Neutrophil (primary cell): ENCODE measurements around the gene CDK4.
A peak's percentile ranks its signal among the peaks of the same experiment; 100 is the strongest.

ENCODE experiments used
- H3K27ac ChIP-seq: fragments of 200-600 bp; sonication (generic); 2 replicates; pipeline ENCODE4 v1.5.1; 2016; ENCODE audit warnings: mild to moderate bottlenecking, moderate library complexity
- H3K27me3 ChIP-seq: fragments of 200-600 bp; sonication (generic); 2 replicates; pipeline ENCODE4 v1.6.0; 2016; ENCODE audit warnings: mild to moderate bottlenecking
- H3K36me3 ChIP-seq: fragments of 200-600 bp; sonication (generic); 2 replicates; pipeline ENCODE4 v1.5.1; 2017
- H3K4me1 ChIP-seq, 2 experiments: fragments of 200-600 bp in 1 of 2; sonication (generic) in 1 of 2; 1 replicate in 1 of 2; 2 replicates in 1 of 2; pipeline versions ENCODE4 v1.5.1 to v1.6.1; 2013 to 2016; ENCODE audit warnings: low read depth in 1 of 2, low read length in 1 of 2, mild to moderate bottlenecking in 1 of 2, moderate library complexity in 1 of 2; ENCODE audit not compliant: control insufficient read depth in 1 of 2, insufficient read depth in 1 of 2
- H3K4me3 ChIP-seq, 2 experiments: fragments of 200-600 bp in 1 of 2; sonication (generic) in 1 of 2; 1 replicate in 1 of 2; 2 replicates in 1 of 2; pipeline ENCODE4 v1.5.1; 2013 to 2016; ENCODE audit warnings: low read depth in 1 of 2, low read length in 1 of 2, mild to moderate bottlenecking in 1 of 2, moderate library complexity in 1 of 2
- H3K9me3 ChIP-seq: fragments of 200-600 bp; sonication (generic); 2 replicates; pipeline ENCODE4 v1.5.1; 2016
- CTCF ChIP-seq: fragments of 200-600 bp; sonication (generic); IDR thresholded peaks from 2 replicates; pipeline ENCODE4 v1.5.1; 2016; ENCODE audit warnings: antibody characterized with exemption

CDK4 gene

GRCh38 chr12:57771873-57772428 lies 19.8 kb upstream of the CDK4 start, which contains the start of gene METTL1:
METTL1 (minus strand) TSS chr12:57772105; CDS start chr12:57772083, 22 bp downstream.
- H3K4me1 ChIP-seq = peaks cover 16 to 20% of the 10 kb centered on the region in 2 experiments
- peaks cover 28% of the 10 kb centered on the region for H3K27me3 ChIP-seq
- no peaks in the 10 kb centered on the region for H3K9me3 ChIP-seq
- no peaks in the 10 kb centered on the region for H3K36me3 ChIP-seq
- H3K4me3 ChIP-seq = peak within 1 kb of the TSS; percentile 82 to 89
- no peak for TF ChIP-seq CTCF
- peak within 1 kb of the TSS; percentile 26 for H3K27ac ChIP-seq

- no peaks in the 10 kb centered on the region for H3K36me3 ChIP-seq
- no peak overlapping the region for H3K27ac ChIP-seq
- H3K4me3 ChIP-seq = peak overlapping the region; percentile 82 to 89
- H3K4me1 ChIP-seq = peaks cover 22 to 26% of the 10 kb centered on the region in 2 experiments
- H3K9me3 ChIP-seq = no peaks in the 10 kb centered on the region
- no peak for TF ChIP-seq CTCF
- H3K27me3 ChIP-seq = peaks cover 34% of the 10 kb centered on the region
Measured at GRCh38 chr12:57771236-57771872, 19.2 kb upstream of the CDK4 start.

- Histone ChIP-seq H3K27me3 (peaks cover 40% of the 10 kb centered on the region), H3K27ac (no peak overlapping the region), H3K36me3 (no peaks in the 10 kb centered on the region), H3K9me3 (no peaks in the 10 kb centered on the region), H3K4me3 (no peak overlapping the region), H3K4me1 (peaks cover 28 to 33% of the 10 kb centered on the region in 2 experiments)
- TF ChIP-seq CTCF = no peak
Measured at GRCh38 chr12:57770734-57771133, 18.6 kb upstream of the CDK4 start.

GRCh38 chr12:57769594-57769993 lies 17.5 kb upstream of the CDK4 start:
- no peak overlapping the region for H3K4me3 ChIP-seq
- peaks cover 39 to 44% of the 10 kb centered on the region in 2 experiments for H3K4me1 ChIP-seq
- H3K27me3 ChIP-seq = peaks cover 51% of the 10 kb centered on the region
- H3K27ac ChIP-seq = no peak overlapping the region
- TF ChIP-seq CTCF = no peak
- H3K36me3 ChIP-seq = no peaks in the 10 kb centered on the region
- H3K9me3 ChIP-seq = no peaks in the 10 kb centered on the region

GRCh38 chr12:57767876-57768275 lies 15.8 kb upstream of the CDK4 start:
- no peaks in the 10 kb centered on the region for H3K36me3 ChIP-seq

More at GRCh38 chr12:57767876-57768275, 15.8 kb upstream of the CDK4 start:
- H3K9me3 ChIP-seq = no peaks in the 10 kb centered on the region
- peaks cover 62% of the 10 kb centered on the region for H3K27me3 ChIP-seq
- H3K4me3 ChIP-seq = no peak overlapping the region
- no peak overlapping the region for H3K27ac ChIP-seq
- TF ChIP-seq CTCF = no peak
- H3K4me1 ChIP-seq = peaks cover 39 to 44% of the 10 kb centered on the region in 2 experiments
